Measurements from ENCODE around the gene LRRK1. TPM values are rescaled to one million over a fixed set of nuclear protein-coding genes. Genes with fewer than 3 reads are reported as not detected.

LRRK1 gene
- total RNA-seq, 4 donors from 2014 or later: 14.8 to 29.3 (median 19.1) TPM

DNA sequence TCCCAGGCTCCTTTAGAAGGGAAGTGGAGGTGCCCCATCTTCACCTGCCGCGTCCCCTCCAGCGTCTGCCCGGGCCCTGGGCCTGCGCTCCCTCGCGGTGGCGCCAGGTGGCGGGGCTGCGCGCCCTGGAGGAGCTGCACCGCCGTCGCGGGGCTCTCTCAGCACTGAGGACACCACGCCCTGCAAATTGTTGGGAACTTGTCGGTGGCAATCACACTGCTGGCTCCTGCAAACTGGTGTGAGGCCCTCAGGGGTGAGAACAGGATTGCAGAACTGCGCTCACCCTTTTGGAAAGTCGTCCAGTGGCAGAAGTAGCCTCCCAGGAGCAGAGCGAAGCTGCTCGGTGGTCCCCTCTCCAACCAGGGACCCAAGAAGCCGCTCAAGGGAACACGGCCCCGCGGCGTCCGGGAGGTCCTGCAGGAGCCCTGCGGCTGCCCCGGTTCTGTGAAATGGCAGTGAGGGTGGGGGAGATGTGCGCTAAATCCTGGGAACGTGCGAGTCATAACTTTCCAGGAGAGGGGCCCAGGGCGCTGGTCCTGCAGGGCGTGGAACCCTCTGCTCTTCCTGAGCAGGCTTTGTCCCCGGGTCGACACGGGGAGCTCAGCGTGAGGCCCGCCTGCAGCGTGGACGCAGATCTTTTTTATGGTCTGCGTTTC lies 995 bp upstream of the LRRK1 start:
- H3K4me3 ChIP-seq (ENCODE audit: low read depth, poor library complexity, severe bottlenecking): peak overlapping the region; percentile 55
- DNase-seq (ENCODE audit: low spot score in 2 of 2): peak; percentile 76 to 96
- TF ChIP-seq POLR2A (IDR thresholded peaks at IDR 0.05): no peak
- TF ChIP-seq, protein P1, sequence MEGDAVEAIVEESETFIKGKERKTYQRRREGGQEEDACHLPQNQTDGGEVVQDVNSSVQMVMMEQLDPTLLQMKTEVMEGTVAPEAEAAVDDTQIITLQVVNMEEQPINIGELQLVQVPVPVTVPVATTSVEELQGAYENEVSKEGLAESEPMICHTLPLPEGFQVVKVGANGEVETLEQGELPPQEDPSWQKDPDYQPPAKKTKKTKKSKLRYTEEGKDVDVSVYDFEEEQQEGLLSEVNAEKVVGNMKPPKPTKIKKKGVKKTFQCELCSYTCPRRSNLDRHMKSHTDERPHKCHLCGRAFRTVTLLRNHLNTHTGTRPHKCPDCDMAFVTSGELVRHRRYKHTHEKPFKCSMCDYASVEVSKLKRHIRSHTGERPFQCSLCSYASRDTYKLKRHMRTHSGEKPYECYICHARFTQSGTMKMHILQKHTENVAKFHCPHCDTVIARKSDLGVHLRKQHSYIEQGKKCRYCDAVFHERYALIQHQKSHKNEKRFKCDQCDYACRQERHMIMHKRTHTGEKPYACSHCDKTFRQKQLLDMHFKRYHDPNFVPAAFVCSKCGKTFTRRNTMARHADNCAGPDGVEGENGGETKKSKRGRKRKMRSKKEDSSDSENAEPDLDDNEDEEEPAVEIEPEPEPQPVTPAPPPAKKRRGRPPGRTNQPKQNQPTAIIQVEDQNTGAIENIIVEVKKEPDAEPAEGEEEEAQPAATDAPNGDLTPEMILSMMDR (IDR thresholded peaks at IDR 0.05): peak in 1 of 3 donors; percentile 39
- 2% methylated on average over 28 to 29 of the region's 42 CpGs for WGBS, 2 donors
- intact Hi-C loops (cut with DNase I; ENCODE audit: low total_unique reads): loop anchor here (1.0 kb wide), 1 partner anchor 92 kb away; no protein-coding TSS in a partner anchor

DNA sequence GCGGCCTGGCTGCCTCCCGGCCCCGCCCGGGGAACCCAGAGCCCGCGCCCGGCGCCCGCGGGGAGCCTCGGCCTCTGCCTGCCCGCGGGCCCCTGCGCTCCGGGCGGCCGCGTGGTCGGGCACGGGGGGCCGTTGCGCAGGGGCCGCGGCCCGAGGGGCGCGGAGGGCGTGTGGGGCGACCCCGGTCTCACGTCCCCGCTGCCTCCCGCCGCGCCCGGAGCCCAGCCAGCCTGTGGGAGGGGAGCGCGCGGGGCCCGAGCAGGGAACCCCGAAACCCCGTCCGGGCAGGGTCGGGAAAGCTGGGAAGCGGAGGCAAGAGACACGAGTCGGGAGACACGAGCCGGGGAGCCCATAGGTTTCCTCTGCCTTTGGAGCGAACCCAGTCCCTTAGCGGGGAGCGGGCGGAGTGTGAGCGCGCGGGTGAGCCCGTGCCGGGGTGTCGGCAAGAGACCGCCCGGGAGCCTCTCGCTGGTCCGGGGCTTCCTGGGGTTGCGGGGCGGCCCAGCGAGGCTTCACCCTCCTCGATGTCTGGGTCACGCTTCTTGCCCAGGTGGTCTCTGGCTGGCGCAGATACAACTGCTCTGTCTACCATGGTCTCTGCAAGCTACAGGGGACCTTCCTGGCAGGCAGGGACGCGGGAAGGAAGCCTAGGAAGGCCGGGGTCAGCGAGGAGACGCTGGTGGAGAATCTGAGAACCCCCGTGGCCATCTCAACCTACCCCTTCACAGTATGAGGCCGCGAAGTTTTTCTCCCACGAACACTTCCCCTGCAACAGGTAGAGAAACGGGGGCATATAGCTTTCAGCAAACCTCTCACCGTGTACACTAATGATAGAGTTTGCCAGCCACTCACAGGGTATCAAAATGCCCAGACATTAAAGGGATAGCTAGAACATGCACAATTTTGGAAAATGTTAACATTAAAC lies 586 bp downstream of the LRRK1 start:
- H3K4me3 ChIP-seq (ENCODE audit: low read depth, poor library complexity, severe bottlenecking): peak overlapping the region; percentile 37
- intact Hi-C loops (cut with DNase I; ENCODE audit: low total_unique reads): no loop called here
- TF ChIP-seq POLR2A (IDR thresholded peaks at IDR 0.05): no peak
- TF ChIP-seq, protein P1 (IDR thresholded peaks at IDR 0.05): no peak
- WGBS, 2 donors: 5% methylated on average over 37 to 43 of the region's 80 CpGs
- peak in 1 of 2 donors; percentile 86 for DNase-seq (ENCODE audit: low spot score in 2 of 2)

DNA sequence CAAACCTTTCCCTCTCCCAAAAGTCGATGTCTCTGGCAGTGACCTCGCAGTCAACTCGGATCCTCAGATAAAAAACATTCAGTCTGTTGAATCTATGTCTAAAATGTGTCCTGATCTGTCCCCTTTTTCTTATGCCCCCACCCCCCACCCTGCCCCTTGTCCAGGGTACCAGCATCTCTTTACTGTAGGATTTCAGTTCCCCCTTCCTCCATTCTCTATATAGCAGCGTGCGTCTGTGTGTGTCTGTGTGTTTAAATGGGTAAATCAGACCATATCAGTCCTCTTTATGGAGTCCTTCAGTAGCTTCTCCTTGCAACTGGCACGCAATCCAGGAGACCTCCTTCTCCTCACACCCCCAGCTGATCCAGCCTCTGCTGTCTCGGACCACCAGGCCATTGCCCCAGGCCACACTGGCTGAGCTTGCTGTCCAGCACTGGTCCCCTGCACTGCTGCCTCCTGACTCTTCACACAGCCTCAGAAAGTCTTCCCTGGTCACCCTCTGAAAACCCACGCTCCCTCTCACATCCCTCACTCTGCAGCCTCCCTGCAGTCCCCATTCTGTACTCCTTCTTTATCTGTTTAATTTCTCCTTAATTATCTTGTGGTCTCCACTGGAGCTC lies 1.5 kb downstream of the LRRK1 start:
- H3K4me3 ChIP-seq (ENCODE audit: low read depth, poor library complexity, severe bottlenecking): no peak overlapping the region
- DNase-seq (ENCODE audit: low spot score in 2 of 2): peak in 1 of 2 donors; percentile 80
- intact Hi-C loops (cut with DNase I; ENCODE audit: low total_unique reads): no loop called here
- 87 to 92% methylated on average over 8 of the region's 8 CpGs for WGBS, 2 donors
- no peak for TF ChIP-seq POLR2A (IDR thresholded peaks at IDR 0.05)
- TF ChIP-seq, protein P1 (IDR thresholded peaks at IDR 0.05): no peak

DNA sequence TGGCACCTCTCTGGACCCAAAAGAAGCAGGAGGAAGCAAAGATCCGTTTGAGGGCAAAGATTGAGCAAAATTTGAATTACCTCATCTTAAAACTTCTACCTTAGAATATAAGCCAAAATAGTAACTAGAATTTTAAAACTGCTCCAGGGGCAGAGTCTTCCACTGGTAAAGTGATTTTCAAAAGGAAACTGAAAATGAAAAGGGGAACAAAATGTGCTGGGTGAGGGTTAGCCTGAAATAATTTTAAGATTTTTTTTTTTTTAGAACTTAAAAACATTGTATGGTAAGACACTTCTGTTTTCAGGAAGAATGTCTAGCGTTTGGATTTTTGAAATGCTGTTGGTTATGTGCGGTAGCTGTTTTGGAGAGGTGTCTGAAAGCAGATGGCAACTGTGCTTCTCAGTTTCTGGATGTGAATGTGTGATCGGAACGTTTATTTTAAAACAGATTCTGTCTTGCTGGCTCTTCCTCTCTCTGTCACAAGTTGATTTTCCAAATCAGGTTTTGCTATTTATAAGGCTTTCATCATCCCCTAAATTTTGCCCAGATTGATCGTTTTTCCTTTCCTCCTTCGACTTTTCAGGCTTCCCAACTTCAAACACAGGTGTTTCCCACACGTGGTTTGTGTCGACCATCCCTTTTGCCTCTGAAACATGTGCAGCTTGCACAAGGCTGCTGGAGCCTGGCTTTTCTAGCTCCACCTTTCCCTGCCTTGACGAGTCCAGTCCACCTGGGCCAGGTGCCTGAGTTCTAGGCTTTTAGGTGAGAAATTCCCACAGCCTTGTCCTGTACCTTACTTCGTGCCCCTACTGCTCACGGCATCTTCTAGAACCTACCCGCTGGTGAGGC lies 3.3 kb downstream of the LRRK1 start:
- TF ChIP-seq, protein P1 (IDR thresholded peaks at IDR 0.05): no peak
- TF ChIP-seq POLR2A (IDR thresholded peaks at IDR 0.05): no peak
- H3K4me3 ChIP-seq (ENCODE audit: low read depth, poor library complexity, severe bottlenecking): no peak overlapping the region
- 70% methylated on average over 13 of the region's 13 CpGs for WGBS, 2 donors
- intact Hi-C loops (cut with DNase I; ENCODE audit: low total_unique reads): no loop called here
- DNase-seq (ENCODE audit: low spot score in 2 of 2): peak in 1 of 2 donors; percentile 39

DNA sequence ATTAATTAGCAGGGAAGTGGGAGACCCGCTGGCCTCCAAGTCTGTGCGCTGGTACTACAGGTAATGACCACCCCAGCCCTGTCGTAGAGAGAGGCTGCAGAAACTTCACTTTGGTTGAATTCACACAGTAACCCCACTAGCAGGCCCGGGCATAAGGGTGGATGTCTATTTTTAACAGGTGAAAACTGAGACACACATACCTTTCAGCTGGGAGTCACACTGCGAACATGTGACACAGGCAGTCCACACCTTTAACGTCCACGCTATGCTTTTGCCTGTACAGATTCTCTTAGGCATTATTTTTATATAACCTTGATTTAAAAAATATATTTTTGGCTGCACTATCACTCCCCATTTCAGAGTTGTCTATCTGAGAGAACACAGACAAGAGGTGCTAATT lies 3.9 kb downstream of the LRRK1 start:
- DNase-seq (ENCODE audit: low spot score in 2 of 2): peak in 1 of 2 donors; percentile 79
- WGBS, 2 donors: 91 to 92% methylated on average over 7 of the region's 7 CpGs
- no peak overlapping the region for H3K4me3 ChIP-seq (ENCODE audit: low read depth, poor library complexity, severe bottlenecking)
- intact Hi-C loops (cut with DNase I; ENCODE audit: low total_unique reads): no loop called here
- TF ChIP-seq POLR2A (IDR thresholded peaks at IDR 0.05): no peak
- TF ChIP-seq, protein P1 (IDR thresholded peaks at IDR 0.05): no peak
